CD4-positive, alpha-beta T cell (primary cell): ENCODE data around the gene RUVBL2. TPM values are rescaled to one million over a fixed set of nuclear protein-coding genes. Genes with fewer than 3 reads are reported as not detected.

Source experiments
- ATAC-seq: fragments of 200-7000 bp; cut with Tn5 transposase; one replicate; pipeline ENCODE4 v1.10.0; 2022; ENCODE audit warnings: mild to moderate bottlenecking; ENCODE audit not compliant: poor library complexity
- CTCF ChIA-PET: fragments of 350-600 bp; sonication (Branson Sonifier 250); formaldehyde crosslinking; loops from one replicate; lab custom pipeline; 2021; ENCODE audit warnings: antibody characterized with exemption, inconsistent platforms; lab: Charles Lee
- POLR2A ChIA-PET: fragments of 350-600 bp; sonication (Branson Sonifier 250); formaldehyde crosslinking; loops from one replicate; lab custom pipeline; 2021; ENCODE audit warnings: antibody characterized with exemption, inconsistent platforms; lab: Charles Lee
- DNase-seq, 14 experiments: peaks; one replicate each; pipeline ENCODE4 v3.0.0-alpha.2; 2013 to 2020; ENCODE audit warnings: mixed read lengths in 2 of 14
- H3K27ac ChIP-seq, 2 donors: one replicate each; pipeline versions ENCODE4 v1.5.1 to v1.7.0; 2013; ENCODE audit warnings: low read length in 2 of 2, low read depth in 1 of 2, mild to moderate bottlenecking in 1 of 2
- H3K27me3 ChIP-seq, 2 experiments: 1 replicate in 1 of 2; 2 replicates in 1 of 2; pipeline versions ENCODE4 v1.6.1 to v1.7.0; 2013; ENCODE audit warnings: low read length in 2 of 2, control low read depth in 1 of 2, mild to moderate bottlenecking in 1 of 2, moderate library complexity in 1 of 2; ENCODE audit not compliant: insufficient read depth in 2 of 2, control insufficient read depth in 1 of 2
- H3K36me3 ChIP-seq: one replicate; pipeline ENCODE4 v1.6.1; 2013; ENCODE audit warnings: low read length, control low read depth; ENCODE audit not compliant: insufficient read depth
- H3K4me1 ChIP-seq: one replicate; pipeline ENCODE4 v1.6.1; 2013; ENCODE audit warnings: low read length, control low read depth; ENCODE audit not compliant: insufficient read depth
- H3K4me3 ChIP-seq: one replicate; pipeline ENCODE4 v1.5.1; 2013; ENCODE audit warnings: mild to moderate bottlenecking, low read length, moderate library complexity
- H3K9me3 ChIP-seq, 2 experiments: 1 replicate in 1 of 2; 2 replicates in 1 of 2; pipeline versions ENCODE4 v1.6.1 to v1.7.0; 2013; ENCODE audit warnings: low read length in 2 of 2, mild to moderate bottlenecking in 2 of 2, control low read depth in 1 of 2, moderate library complexity in 1 of 2; ENCODE audit not compliant: control insufficient read depth in 1 of 2, insufficient read depth in 1 of 2
- H3K27ac Mint-ChIP-seq: one replicate; pipeline ENCODE4 v1.8.0; 2020; ENCODE audit warnings: mixed read lengths
- H3K27me3 Mint-ChIP-seq: one replicate; pipeline ENCODE4 v1.8.0; 2021; ENCODE audit warnings: mixed read lengths
- H3K36me3 Mint-ChIP-seq: one replicate; pipeline ENCODE4 v1.8.0; 2021; ENCODE audit warnings: low read depth, mixed read lengths
- H3K4me1 Mint-ChIP-seq: one replicate; pipeline ENCODE4 v1.8.0; 2021; ENCODE audit warnings: low read depth, mixed read lengths
- H3K4me3 Mint-ChIP-seq: one replicate; pipeline ENCODE4 v1.8.0; 2020; ENCODE audit warnings: mild to moderate bottlenecking, mixed read lengths
- H3K9me3 Mint-ChIP-seq: one replicate; pipeline ENCODE4 v1.8.0; 2020; ENCODE audit warnings: mixed read lengths
- CTCF ChIP-seq: fragments of 200-600 bp; IDR thresholded peaks from one replicate; pipeline ENCODE4 v1.8.0; 2022; ENCODE audit warnings: antibody characterized with exemption, mild to moderate bottlenecking
- intact Hi-C, 2 experiments: fragments of 100-400 bp; cut with DNase I in 1 of 2; cut with micrococcal nuclease in 1 of 2; formaldehyde crosslinking; loops; one replicate each; pipeline versions ENCODE4 v1.15.1 to v1.9.0; 2023 to 2025; cut with DNase I, micrococcal nuclease
- total RNA-seq, 174 experiments: library from RNA in 2 of 174; stranded (reverse) in 2 of 174; gene quantifications; one replicate each; pipeline ENCODE4 v1.2.3 and lab custom pipeline; 2021 to 2026

The RUVBL2 gene
- total RNA-seq, 2 experiments from 2014 or later = 10.7 to 12.3 TPM

- H3K27me3 Mint-ChIP-seq = no peaks in the 10 kb centered on the region
- Histone ChIP-seq H3K27me3 (no peaks in the 10 kb centered on the region), H3K4me3 (no peak overlapping the region), H3K4me1 (peaks cover 5% of the 10 kb centered on the region), H3K36me3 (peaks cover 40% of the 10 kb centered on the region), H3K9me3 (no peaks in the 10 kb centered on the region), H3K27ac (no peak overlapping the region)
- TF ChIP-seq CTCF = no peak
- H3K27ac Mint-ChIP-seq = no peak overlapping the region
- intact Hi-C loops = no loop called here
- ChIA-PET CTCF (no interaction called here), POLR2A (no interaction called here)
- no peaks in the 10 kb centered on the region for H3K9me3 Mint-ChIP-seq
- ATAC-seq (no peak), DNase-seq (no peak)
- peaks cover 5% of the 10 kb centered on the region for H3K4me1 Mint-ChIP-seq
- H3K36me3 Mint-ChIP-seq = peaks cover 62% of the 10 kb centered on the region
- no peak overlapping the region for H3K4me3 Mint-ChIP-seq
These were observed 8.0 kb upstream of the RUVBL2 start for GRCh38 chr19:48985711-48986110.

GRCh38 chr19:48986211-48986610 is 7.5 kb upstream of the RUVBL2 start:
- Histone ChIP-seq H3K9me3 (no peaks in the 10 kb centered on the region), H3K4me1 (peaks cover 7% of the 10 kb centered on the region), H3K4me3 (no peak overlapping the region), H3K36me3 (peaks cover 41% of the 10 kb centered on the region), H3K27ac (no peak overlapping the region), H3K27me3 (no peaks in the 10 kb centered on the region)
- Mint-ChIP-seq H3K36me3 (peaks cover 62% of the 10 kb centered on the region), H3K27me3 (no peaks in the 10 kb centered on the region), H3K4me1 (peaks cover 5% of the 10 kb centered on the region), H3K9me3 (no peaks in the 10 kb centered on the region), H3K4me3 (no peak overlapping the region), H3K27ac (no peak overlapping the region)
- intact Hi-C loops = no loop called here
- CTCF ChIA-PET = no interaction called here
- no peak for TF ChIP-seq CTCF
- POLR2A ChIA-PET = no interaction called here
- DNase-seq = no peak
- ATAC-seq = no peak

- intact Hi-C loops = no loop called here
- no peak overlapping the region for H3K4me3 Mint-ChIP-seq
- H3K27me3 Mint-ChIP-seq = no peaks in the 10 kb centered on the region
- H3K4me1 Mint-ChIP-seq = peaks cover 10% of the 10 kb centered on the region
- H3K27me3 ChIP-seq = no peaks in the 10 kb centered on the region
- H3K4me3 ChIP-seq = no peak overlapping the region
- CTCF ChIA-PET = no interaction called here
- H3K27ac ChIP-seq = no peak overlapping the region
- peaks cover 54% of the 10 kb centered on the region for H3K36me3 Mint-ChIP-seq
- no peak overlapping the region for H3K27ac Mint-ChIP-seq
- no peak for ATAC-seq
- peaks cover 33% of the 10 kb centered on the region for H3K36me3 ChIP-seq
- no peaks in the 10 kb centered on the region for H3K9me3 ChIP-seq
- H3K9me3 Mint-ChIP-seq = no peaks in the 10 kb centered on the region
- POLR2A ChIA-PET = no interaction called here
- DNase-seq = no peak
- no peak for TF ChIP-seq CTCF
- H3K4me1 ChIP-seq = peaks cover 18% of the 10 kb centered on the region
These were observed 6.4 kb upstream of the RUVBL2 start for GRCh38 chr19:48987323-48987722.
